Stimulated activated CD8-positive, alpha-beta memory T cell treated with anti-CD3 and anti-CD28 coated beads, Interleukin-7, amount 100 ng/mL, for 1 hour (primary cell): Measurements from ENCODE around the gene YBX2.

Experiments
- DNase-seq, 2 donors: peaks; one replicate each; pipeline ENCODE4 v3.0.0-alpha.2; 2020; ENCODE audit warnings: low read depth in 2 of 2

YBX2 gene

DNA sequence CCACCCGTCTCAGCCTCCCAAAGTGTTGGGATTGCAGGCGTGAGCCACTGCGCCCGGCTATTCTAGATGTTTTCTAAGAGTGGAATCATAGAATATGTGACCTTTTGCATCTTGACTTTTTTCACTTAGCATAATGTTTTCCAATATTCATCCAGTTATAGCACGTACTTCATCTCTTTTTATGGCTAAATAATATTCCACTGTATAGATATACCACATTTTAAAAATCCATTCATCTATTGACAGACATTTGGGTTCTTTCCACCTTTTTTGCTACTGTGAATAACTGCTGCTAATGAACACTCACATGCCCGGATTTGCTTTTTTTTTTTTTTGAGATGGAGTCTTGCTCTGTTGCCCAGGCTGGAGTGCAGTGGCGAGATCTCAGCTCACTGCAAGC is 9.7 kb upstream of the YBX2 start:
- DNase-seq: no peak

DNA sequence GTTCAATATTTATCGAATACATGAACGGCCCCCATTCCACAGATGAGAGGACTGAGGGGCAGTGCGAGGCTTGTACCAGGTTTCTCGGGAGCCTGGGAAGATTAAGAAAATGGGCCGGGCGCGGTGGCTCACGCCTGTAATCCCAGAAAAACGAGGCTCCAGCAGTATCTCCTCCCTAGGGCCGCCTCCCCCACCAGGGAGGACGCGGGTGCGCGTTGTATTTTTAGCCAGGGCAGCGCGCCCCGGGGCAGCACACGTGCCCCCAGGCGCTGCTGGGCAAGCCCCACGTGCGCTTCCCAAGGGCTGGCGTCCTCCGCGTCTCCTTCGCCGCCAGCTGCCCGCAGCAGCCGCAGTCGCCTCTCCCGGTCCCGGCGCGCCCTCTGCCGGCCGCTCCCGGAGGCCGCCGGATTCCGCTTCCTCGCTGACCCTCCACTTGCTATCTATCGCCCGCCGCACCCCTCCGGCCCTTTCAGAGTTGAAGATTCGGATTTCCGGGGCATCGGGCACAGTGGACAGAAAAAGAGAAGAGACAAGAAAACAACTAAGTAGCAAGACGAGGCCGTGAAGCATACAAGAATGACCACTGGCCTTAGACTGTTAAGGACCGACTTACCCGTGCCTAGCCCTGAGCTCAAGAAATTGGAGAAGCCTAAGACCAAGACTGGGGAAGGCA is 1.9 kb upstream of the YBX2 start:
- DNase-seq: peak; percentile 37 to 49

DNA sequence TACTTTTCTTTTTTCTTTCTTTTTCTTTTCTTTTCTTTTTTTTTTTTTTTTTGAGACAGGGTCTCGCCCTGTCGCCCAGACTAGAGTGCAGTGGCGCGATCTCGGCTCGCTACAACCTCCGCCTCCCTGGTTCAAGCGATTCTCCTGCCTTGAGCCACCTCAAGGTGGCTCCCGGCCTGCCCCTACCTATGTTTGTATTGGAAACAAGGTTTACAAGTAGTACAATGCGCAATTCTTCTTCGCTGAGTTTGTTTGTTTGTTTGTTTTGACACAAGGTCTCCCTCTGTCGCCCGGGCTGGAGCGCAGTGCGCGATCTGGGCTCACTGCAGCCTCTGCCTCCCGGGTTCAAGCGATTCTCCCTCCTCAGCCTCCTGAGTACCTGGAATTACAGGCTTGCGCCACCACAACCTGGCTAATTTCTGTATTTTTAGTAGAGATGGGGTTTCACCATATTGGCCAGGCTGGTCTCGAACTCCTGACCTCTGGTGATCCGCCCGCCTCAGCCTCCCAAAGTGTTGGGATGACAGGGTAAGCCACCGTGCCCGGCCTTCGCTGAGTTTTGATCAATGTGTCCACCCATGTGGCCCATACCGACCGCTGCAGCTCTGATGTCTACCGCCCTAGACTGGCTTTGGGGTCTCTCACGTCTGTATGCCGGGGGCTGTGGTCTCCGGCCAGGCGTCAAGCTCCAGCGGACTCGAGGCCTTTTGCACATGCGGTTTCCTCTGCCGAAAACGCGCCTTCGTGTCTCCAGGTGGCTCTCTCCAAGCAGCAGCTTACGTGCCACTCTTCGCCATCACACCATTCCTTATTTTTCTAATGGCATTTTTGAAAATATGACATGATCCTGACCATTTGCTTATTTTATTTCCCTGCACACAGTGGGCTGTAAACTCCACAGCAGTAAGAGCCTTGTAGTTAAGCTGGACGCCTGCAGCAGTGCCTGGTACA is 1.1 kb upstream of the YBX2 start:
- DNase-seq: no peak

DNA sequence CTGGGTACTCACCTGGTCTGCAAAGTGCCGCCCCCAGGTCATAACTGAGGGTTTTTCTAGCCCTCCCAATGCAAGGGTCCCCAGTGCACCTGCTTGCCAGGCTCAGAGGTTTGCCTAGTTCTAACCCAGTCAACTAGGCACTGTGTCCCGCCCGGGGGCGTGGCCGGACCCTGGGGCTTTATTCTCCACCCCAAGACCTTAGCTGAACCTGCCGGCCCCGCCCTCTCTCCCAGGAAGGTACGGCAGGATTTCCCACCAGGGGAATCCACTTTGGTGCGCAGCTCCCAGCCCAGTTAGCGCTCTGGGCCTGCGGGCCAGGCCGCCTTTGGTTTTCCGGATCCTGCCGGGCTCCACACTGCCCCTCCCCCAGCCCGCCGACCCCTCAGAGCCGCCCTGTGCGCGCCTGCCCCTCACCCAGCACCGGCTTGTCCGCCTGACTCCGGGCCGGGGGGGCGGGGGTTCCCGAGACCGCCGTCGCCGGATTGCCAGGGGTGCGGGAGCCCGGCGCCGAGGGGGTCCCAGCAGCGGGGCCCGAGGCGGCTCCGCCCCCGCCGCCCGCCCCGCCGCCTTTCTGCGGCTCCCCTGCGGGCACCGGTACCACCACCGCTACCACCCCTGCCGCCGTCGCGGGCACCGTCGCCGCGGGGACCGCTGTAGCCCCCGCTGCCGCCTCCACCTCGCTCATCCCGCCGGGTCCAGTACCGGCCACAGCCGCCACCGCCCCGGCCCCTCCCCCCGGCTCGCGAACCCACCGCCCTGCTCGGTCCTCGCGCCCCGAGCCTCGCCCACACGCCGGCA is 424 bp downstream of the YBX2 start:
- DNase-seq: no peak

DNA sequence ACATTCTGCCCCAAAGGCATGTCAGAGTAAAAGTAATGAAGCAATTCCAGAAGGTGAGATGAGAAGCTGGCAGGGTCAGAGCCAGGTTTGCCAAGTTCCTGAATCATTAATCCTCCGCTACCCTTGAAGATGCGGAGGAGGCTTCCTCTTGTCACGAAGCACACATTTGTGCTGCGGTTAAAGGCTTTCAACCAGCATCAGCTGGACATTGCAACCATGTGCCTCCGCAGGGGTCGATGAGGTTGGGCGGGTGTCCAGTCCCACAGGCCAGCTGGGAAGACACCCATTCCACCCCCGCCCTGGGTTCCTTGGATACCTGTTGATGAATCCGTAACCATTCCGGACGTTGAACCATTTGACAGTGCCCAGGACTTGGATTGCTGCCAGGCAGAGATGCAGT is 1.3 kb downstream of the YBX2 start:
- no peak for DNase-seq

DNA sequence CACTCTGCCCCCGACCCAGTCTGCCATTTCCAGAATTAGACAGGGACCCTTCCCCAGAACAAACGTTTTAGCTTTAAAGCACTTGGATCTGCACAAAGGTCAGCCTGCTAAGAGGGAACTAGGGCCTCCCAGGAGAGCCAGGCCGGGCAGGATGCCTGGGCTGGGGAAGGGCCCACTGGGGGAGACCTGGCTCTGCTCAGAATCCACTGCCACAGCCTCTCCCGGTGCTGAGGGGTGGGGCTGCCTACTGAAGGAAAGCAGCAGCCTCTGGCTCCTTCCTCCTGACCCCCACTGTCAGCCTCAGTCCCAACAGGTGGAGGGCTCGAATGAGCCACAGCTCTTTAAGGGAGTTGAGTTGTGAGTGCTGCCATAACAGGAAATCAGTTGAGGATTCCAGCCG is 1.7 kb downstream of the YBX2 start:
- no peak for DNase-seq

DNA sequence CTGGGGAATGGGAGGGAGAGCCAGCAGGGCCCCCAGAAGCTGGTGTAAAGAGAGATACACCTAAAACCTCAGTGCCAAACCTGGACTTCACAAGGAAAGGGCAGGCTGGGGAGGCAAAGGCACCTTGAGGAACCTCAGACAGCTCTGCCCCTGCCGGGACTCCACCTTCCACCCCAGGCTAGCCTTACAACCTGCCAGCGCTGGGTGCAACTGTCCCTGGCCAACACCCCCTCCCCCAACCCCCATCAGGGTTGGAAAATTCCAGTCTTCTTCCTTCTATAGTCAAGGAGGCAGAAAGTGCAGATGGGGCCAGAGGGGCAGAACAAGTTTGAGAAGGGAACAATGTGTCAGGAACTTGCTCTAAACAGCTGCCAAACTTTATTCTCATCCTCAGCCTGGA is 2.2 kb downstream of the YBX2 start:
- DNase-seq: no peak

DNA sequence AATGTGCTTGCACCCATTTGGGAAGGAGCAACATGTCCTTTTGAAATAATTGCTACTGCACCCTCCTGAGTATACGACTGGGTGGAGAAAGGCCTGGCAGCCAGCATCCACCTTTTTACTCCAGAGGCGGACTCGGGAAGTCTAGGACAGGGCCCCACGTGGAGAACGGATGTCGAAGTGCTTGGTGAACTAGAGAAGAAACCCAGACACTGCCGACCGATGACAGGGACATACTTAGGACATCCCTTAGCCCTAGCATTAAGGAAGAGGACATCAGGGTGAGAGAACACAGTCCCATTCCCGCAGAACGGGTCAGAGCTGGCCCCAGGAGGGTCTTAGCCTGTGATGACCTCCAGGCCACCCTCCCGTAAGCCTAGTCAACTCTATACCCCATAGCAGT is 3.8 kb downstream of the YBX2 start:
- DNase-seq: no peak

DNA sequence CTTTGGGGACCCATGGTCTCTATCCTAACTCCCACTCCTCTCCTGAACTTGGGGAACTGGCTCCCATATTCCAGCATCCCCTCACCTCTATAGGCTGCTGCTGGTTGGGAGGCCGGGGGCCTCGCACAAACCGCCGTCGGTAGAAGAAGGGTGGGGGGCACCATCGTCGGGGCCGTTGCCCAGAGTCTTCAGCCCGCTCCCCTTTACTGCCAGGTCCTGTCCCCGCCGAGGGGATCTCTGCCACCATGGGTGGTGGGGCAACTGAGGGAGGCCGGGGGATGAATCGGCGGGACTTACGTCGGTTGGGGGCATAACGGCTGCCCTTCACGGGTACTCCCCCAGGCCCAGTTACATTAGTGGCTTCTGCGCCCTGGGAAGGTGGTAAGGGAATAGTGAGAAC is 4.3 kb downstream of the YBX2 start:
- no peak for DNase-seq

DNA sequence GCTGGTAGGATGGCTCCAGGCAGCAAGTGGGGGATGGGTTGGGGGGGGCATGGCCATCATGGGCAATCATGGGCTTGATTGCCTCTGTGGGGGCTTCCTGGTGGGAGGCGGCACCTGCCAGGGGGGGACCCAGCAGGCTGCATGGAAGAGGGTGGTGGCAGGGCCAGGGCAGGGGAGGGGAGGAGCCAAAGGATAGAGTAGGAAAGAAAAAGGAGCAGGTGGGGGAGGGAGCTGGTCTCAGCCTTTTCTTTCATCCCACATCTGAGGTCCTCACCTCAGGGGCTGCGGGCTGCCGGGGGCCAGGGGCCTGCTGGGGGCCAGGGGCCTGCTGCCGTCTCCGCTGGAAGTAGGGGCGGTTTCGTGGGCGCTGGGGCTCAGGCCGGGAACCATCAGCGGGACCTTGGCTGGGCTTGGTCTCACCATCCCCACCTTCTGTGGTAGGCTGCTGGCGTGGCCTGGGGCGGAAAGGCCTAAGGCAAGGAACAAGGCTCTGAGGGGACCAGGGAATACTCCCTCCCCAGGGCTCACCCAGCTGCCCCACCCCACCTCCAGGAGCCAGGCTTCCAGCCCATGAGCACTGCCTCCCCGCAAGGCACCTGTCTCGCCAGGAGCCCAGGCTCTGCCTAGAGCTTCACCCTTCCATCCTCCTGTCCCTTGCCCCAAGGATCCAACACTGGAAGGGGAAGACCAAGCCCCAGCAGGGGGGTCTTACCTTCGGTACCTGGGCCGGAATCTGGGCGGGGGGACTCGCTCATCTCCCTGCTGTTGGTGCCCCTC is 5.0 kb downstream of the YBX2 start:
- DNase-seq: no peak

DNA sequence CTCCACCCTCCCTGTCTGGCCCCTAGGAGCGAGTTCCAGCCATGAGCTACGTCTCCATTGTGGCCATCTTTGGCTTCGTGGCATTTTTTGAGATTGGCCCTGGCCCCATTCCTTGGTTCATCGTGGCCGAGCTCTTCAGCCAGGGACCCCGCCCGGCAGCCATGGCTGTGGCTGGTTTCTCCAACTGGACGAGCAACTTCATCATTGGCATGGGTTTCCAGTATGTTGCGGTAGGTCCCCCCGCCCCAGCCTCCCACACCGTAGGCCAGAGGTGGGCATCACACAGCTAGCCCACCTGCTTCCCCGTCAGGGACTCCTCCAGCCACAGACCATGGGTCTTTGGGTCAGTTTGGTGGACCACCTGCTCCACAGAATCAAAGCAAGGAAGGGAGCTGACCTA is 8.8 kb downstream of the YBX2 start:
- no peak for DNase-seq

DNA sequence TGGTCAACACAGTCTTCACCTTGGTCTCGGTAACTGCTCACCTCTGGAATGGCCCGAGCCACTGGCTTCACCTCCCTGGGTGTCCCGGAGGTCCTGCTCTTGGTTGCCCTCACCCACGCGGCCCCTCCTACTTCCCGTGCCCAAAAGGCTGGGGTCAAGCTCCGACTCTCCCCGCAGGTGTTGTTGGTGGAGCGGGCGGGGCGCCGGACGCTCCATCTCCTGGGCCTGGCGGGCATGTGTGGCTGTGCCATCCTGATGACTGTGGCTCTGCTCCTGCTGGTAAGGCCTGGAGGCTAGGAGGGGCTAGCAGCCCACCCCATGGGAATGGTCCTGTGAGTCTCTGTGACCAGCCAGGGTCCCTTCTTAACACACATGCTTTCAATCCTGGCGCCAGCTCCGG is 9.5 kb downstream of the YBX2 start:
- DNase-seq: no peak

DNA sequence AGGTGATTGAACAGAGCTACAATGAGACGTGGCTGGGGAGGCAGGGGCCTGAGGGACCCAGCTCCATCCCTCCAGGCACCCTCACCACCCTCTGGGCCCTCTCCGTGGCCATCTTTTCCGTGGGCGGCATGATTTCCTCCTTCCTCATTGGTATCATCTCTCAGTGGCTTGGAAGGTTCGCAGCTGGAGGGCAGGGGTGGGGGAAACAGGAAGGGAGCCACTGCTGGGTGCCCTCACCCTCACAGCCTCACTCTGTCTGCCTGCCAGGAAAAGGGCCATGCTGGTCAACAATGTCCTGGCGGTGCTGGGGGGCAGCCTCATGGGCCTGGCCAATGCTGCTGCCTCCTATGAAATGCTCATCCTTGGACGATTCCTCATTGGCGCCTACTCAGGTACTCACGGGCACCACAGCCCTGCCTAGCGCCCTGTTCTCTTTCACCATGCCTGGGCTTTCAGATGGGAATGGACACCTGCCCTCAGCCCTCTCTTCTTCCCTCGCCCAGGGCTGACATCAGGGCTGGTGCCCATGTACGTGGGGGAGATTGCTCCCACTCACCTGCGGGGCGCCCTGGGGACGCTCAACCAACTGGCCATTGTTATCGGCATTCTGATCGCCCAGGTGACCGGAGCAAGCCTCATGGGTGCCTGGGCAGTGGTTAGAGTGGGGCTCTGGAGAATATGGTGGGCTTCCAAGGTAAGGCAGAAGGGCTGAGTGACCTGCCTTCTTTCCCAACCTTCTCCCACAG is 10.8 kb downstream of the YBX2 start:
- DNase-seq: no peak

DNA sequence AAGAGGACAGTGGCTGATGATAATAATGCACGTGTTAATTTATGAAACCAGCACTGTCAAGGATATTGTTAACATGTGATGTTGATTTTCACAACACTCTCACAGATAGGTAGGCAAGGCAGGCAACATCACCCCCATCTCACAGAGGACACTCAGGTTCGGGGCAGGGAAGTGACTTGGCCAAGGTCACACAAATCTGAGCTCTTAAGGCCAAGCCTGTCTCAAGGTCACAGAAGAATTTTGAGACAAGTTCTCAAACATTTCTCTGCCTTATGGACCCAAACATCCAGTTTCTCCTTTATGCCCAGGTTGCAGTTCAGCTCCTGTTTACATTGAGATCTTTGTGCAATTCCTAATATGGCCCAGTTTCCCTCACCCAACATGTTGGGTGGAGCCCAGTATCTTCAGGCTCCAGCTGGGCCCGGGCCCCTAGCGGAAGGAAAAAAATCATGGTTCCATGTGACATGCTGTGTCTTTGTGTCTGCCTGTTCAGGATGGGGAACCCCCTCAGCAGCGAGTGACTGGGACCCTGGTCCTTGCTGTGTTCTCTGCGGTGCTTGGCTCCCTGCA is 11.6 kb downstream of the YBX2 start:
- DNase-seq: no peak

DNA sequence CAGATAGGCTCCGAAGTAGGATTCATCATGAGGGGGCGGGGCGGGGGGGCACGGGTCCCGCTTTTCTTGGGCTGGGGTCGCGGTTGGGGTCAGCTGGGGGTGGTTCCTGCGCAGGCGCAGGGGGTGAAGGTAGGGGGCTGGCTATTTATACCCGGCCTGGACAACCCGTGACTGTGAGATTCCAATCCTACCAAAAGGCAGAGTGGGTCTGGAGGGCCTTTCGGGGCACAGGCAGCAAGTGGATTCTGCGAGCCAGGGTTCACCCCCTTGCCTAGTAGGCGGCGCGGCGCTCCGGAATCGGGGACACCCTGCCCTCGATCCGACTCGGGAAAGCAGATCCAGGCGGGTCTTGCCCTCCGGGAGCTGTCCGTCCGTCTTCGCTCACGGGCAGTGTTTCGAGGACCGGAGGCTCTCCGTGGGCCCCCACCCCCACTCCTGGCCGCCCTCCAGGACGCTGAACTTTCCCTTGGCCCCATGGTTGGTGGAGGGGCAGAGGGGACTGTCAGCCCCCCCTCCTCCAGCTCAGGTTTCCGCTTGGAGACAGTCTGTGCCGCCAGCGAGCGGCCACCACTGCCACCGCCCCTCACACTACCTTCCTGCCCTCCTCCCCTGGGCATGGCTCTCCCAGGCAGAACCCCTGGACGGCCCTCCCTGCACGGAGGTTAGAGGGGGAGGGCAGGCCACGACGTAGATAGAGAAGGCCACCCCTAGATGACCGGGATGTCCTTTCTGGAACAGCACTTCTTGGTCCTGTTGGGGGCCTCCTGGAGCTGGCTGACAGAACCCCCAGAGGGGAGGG is 12.3 kb downstream of the YBX2 start:
- DNase-seq: no peak

DNA sequence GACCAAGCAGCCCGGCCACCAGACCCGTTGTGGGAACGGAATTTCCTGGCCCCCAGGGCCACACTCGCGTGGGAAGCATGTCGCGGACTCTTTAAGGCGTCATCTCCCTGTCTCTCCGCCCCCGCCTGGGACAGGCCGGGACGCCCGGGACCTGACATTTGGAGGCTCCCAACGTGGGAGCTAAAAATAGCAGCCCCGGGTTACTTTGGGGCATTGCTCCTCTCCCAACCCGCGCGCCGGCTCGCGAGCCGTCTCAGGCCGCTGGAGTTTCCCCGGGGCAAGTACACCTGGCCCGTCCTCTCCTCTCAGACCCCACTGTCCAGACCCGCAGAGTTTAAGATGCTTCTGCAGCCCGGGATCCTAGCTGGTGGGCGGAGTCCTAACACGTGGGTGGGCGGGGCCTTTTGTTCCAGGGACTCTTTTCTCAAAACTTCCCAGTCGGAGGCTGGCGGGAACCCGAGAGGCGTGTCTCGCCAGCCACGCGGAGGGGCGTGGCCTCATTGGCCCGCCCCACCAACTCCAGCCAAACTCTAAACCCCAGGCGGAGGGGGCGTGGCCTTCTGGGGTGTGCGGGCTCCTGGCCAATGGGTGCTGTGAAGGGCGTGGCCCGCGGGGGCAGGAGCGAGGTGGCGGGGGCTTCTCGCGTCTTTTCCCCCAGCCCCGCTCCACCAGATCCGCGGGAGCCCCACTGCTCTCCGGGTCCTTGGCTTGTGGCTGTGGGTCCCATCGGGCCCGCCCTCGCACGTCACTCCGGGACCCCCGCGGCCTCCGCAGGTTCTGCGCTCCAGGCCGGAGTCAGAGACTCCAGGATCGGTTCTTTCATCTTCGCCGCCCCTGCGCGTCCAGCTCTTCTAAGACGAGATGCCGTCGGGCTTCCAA is 13.1 kb downstream of the YBX2 start, which contains the start of gene SLC2A4:
Gene SLC2A4 (plus strand): TSS at position 645 of the 879 bp plus-strand sequence. CDS start 217 bp downstream, at position 862.
- peak; percentile 52 to 63 for DNase-seq

DNA sequence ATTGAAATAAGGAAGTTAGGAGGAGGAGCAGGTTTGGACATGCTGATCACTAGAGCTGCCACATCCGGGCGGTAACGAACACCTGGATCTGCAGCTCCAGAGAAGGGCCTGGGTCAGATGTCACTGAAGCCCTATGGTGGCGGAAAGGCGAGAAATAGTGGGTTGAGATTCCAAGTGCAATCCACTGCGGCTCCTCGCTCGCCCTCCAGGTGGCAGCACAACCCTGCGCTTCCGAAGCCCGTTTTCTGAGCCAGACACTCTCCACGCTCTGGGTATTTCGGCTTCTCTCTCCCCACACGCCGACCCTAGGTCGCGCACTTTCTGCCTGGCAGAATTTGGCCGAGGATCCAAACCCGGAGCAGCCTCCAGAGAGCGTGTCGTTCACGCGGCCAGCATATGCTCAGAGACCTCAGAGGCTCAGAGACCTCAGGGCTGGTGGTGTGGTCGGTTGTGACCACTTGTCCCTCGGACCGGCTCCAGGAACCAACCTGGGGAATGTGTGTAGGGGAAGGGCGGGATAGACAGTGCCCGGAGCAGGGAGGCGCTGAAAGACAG is 13.8 kb downstream of the YBX2 start:
- DNase-seq: peak; percentile 72 to 75

DNA sequence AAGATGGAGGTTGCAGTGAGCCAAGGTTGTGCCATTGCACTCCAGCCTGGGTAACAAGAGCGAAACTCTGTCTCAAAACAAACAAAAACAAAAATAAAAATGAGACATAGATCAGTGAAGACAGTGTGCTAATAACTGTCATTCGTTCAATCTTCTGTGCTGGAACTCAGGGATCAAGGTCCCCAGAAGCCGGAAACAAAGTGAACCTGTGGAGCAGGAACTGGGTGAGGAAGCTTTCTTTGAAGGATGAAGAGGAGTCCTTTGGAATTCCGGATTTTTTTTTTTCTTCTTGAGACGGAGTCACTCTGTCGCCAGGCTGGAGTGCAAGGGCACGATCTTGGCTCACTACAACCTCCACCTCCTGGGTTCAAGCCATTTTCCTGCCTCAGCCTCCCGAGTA is 15.0 kb downstream of the YBX2 start:
- DNase-seq: no peak
